Measurements from ENCODE around the gene PPDPF. TPM values are rescaled to one million over a fixed set of nuclear protein-coding genes. Genes with fewer than 3 reads are reported as not detected.

Gene PPDPF
- polyA plus RNA-seq, 3 donors, result 13.4 to 39.9 (median 26.1) TPM

DNA sequence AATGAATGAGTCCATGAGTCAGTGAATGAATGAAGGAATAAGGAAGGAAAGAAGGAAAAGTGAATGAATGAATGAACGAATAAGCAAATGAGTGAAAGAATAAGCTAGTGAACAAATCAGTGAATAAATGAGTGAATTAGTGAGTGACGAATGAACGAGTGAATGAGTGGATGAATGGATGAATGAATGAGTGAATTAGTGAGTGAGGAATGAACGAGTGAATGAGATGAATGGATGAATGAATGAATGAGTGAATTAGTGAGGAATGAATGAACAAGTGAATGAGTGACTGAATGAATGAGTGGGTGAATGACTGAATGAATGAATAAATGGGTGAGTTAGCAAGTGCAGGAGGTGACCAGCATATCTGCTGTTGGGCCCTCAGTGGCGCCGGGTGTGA lies 23.2 kb downstream of the PPDPF start:
- whole genome bisulfite sequencing (ENCODE audit: insufficient coverage), result 95% methylated on average over 6 of the region's 6 CpGs
- Histone ChIP-seq H3K4me2 (replicated peaks; ENCODE audit: extremely low read depth, low read length, poor library complexity, severe bottlenecking) (no peak overlapping the region), H3K27me3 (ENCODE audit: control insufficient read depth in 2 of 2, insufficient read depth in 2 of 2, low read length in 2 of 2) (peaks cover 0 to 49% of the 10 kb centered on the region in 2 donors), H3K9ac (ENCODE audit: insufficient read depth, low read length, poor library complexity, severe bottlenecking) (no peak overlapping the region), H3K79me2 (ENCODE audit: insufficient read depth, low read length) (no peaks in the 10 kb centered on the region), H3K4me3 (replicated peaks in 1 of 3; ENCODE audit: low read depth in 2 of 3, low read length in 3 of 3) (no peak overlapping the region), H2AFZ (ENCODE audit: insufficient read depth, low read depth, low read length, poor library complexity, severe bottlenecking) (no peak overlapping the region), H3K36me3 (replicated peaks in 1 of 2; ENCODE audit: control insufficient read depth in 1 of 2, insufficient read depth in 2 of 2, low read length in 2 of 2) (no peaks in the 10 kb centered on the region), H3K9me3 (replicated peaks in 1 of 2; ENCODE audit: control insufficient read depth in 1 of 2, insufficient read depth in 1 of 2, low read length in 2 of 2) (no peaks in the 10 kb centered on the region), H3K4me1 (ENCODE audit: control insufficient read depth in 1 of 2, insufficient read depth in 2 of 2, low read length in 2 of 2) (peaks cover 0 to 2% of the 10 kb centered on the region in 2 donors), H4K20me1 (ENCODE audit: insufficient read depth, low read length) (no peaks in the 10 kb centered on the region), H3K27ac (ENCODE audit: low read depth in 1 of 2, low read length in 2 of 2) (no peak overlapping the region)
- Mint-ChIP-seq H3K27ac (no peak overlapping the region), H3K9me3 (peaks cover 0 to 1% (median 0%) of the 10 kb centered on the region in 7 donors), H3K36me3 (no peaks in the 10 kb centered on the region), H3K4me3 (peak overlapping the region in 1 of 2 donors; percentile 1), H3K27me3 (ENCODE audit: low read depth in 3 of 3) (peaks cover 19 to 60% (median 26%) of the 10 kb centered on the region in 3 donors), H3K4me1 (peaks cover 2% of the 10 kb centered on the region)
- DNase-seq, result no peak
- intact Hi-C loops (cut with micrococcal nuclease), result no loop called here
- TF ChIP-seq, protein P1, sequence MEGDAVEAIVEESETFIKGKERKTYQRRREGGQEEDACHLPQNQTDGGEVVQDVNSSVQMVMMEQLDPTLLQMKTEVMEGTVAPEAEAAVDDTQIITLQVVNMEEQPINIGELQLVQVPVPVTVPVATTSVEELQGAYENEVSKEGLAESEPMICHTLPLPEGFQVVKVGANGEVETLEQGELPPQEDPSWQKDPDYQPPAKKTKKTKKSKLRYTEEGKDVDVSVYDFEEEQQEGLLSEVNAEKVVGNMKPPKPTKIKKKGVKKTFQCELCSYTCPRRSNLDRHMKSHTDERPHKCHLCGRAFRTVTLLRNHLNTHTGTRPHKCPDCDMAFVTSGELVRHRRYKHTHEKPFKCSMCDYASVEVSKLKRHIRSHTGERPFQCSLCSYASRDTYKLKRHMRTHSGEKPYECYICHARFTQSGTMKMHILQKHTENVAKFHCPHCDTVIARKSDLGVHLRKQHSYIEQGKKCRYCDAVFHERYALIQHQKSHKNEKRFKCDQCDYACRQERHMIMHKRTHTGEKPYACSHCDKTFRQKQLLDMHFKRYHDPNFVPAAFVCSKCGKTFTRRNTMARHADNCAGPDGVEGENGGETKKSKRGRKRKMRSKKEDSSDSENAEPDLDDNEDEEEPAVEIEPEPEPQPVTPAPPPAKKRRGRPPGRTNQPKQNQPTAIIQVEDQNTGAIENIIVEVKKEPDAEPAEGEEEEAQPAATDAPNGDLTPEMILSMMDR (IDR thresholded peaks at IDR 0.05), result no peak

- Mint-ChIP-seq H3K4me3 (no peak overlapping the region), H3K9me3 (peaks cover 0 to 1% (median 0%) of the 10 kb centered on the region in 7 donors), H3K27me3 (ENCODE audit: low read depth in 3 of 3) (peaks cover 23 to 61% (median 31%) of the 10 kb centered on the region in 3 donors), H3K27ac (peak overlapping the region in 1 of 7 donors; percentile 72), H3K36me3 (no peaks in the 10 kb centered on the region), H3K4me1 (peaks cover 2% of the 10 kb centered on the region)
- Histone ChIP-seq H4K20me1 (ENCODE audit: insufficient read depth, low read length) (no peaks in the 10 kb centered on the region), H3K9me3 (replicated peaks in 1 of 2; ENCODE audit: control insufficient read depth in 1 of 2, insufficient read depth in 1 of 2, low read length in 2 of 2) (no peaks in the 10 kb centered on the region), H3K27me3 (ENCODE audit: control insufficient read depth in 2 of 2, insufficient read depth in 2 of 2, low read length in 2 of 2) (peaks cover 0 to 43% of the 10 kb centered on the region in 2 donors), H3K4me2 (replicated peaks; ENCODE audit: extremely low read depth, low read length, poor library complexity, severe bottlenecking) (no peak overlapping the region), H3K79me2 (ENCODE audit: insufficient read depth, low read length) (no peaks in the 10 kb centered on the region), H3K27ac (ENCODE audit: low read depth in 1 of 2, low read length in 2 of 2) (no peak overlapping the region), H3K4me1 (ENCODE audit: control insufficient read depth in 1 of 2, insufficient read depth in 2 of 2, low read length in 2 of 2) (no peaks in the 10 kb centered on the region), H2AFZ (ENCODE audit: insufficient read depth, low read depth, low read length, poor library complexity, severe bottlenecking) (no peak overlapping the region), H3K9ac (ENCODE audit: insufficient read depth, low read length, poor library complexity, severe bottlenecking) (no peak overlapping the region), H3K4me3 (replicated peaks in 1 of 3; ENCODE audit: low read depth in 2 of 3, low read length in 3 of 3) (no peak overlapping the region), H3K36me3 (replicated peaks in 1 of 2; ENCODE audit: control insufficient read depth in 1 of 2, insufficient read depth in 2 of 2, low read length in 2 of 2) (no peaks in the 10 kb centered on the region)
- intact Hi-C loops (cut with micrococcal nuclease), result no loop called here
- TF ChIP-seq, protein P1 (IDR thresholded peaks at IDR 0.05), result no peak
- 86% methylated on average over 26 of the region's 27 CpGs for WGBS (ENCODE audit: insufficient coverage)
- no peak for DNase-seq
Measured at GRCh38 chr20:63544241-63544957, 23.8 kb downstream of the PPDPF start.
